ENCODE results near the gene ACSL4. TPM values are rescaled to one million over a fixed set of nuclear protein-coding genes. Genes with fewer than 3 reads are reported as not detected.

ACSL4 gene
- total RNA-seq, 1 experiment from 2014 or later, result 36.5 TPM

Other genes starting within 250 kb of the ACSL4 start
- 10.7 and 28.2 TPM in 2 replicates for gene NXT2, start 196.4 kb downstream of the ACSL4 start, total RNA-seq (2014; rRNA removed; shearing (Covaris generic); ENCODE audit: low replicate concordance)
- 0.53 TPM in 1 of 2 replicates, not detected in the other for gene KCNE5, start 108.1 kb downstream of the ACSL4 start, total RNA-seq (2014; rRNA removed; shearing (Covaris generic); ENCODE audit: low replicate concordance)